Measurements from ENCODE around the gene INPP5A.

DNA sequence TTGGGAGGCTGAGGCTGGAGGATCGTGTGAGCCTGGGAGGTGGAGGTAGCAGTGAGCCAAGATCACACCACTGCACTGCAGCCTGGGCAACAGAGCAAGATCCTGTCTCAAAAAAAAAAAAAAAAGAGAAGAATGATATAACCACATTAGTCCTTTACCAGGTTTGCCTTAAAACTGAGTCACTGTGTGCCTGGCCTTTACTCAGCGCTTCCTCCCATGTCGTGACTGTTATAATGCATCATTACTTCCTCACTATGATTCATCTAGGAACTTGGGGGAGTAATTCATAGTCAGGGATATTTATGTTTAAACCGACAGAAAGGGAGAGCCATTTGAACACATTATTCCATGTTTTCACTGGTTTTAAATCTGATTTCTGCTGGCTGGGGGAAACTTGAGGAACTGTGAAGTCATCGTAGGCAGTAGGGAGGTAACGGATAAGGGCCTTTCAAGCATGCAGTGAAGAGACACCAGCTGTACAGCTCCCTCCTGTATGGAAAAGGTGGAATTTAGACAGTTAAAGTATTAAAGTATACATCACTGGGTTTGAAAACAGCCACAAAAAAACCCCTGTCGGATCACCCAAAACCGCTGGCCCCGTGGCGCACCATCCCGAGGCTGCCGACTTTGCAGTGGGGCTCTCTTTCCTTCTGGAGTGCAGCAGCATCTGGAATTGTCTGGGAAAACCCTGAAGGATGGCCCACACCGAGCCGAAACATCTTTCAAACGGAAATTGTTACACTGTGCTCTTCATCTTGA lies 128.5 kb downstream of the INPP5A start:
- TF ChIP-seq, protein P1, sequence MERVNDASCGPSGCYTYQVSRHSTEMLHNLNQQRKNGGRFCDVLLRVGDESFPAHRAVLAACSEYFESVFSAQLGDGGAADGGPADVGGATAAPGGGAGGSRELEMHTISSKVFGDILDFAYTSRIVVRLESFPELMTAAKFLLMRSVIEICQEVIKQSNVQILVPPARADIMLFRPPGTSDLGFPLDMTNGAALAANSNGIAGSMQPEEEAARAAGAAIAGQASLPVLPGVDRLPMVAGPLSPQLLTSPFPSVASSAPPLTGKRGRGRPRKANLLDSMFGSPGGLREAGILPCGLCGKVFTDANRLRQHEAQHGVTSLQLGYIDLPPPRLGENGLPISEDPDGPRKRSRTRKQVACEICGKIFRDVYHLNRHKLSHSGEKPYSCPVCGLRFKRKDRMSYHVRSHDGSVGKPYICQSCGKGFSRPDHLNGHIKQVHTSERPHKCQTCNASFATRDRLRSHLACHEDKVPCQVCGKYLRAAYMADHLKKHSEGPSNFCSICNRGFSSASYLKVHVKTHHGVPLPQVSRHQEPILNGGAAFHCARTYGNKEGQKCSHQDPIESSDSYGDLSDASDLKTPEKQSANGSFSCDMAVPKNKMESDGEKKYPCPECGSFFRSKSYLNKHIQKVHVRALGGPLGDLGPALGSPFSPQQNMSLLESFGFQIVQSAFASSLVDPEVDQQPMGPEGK (CRISPR knock-in tag; IDR thresholded peaks at IDR 0.05; ENCODE audit: borderline replicate concordance): no peak
- TF ChIP-seq ZFP3 (CRISPR knock-in tag; IDR thresholded peaks at IDR 0.05) (no peak), SNAI2 (CRISPR knock-in tag; IDR thresholded peaks at IDR 0.05) (no peak), RARB (CRISPR knock-in tag; IDR thresholded peaks at IDR 0.05) (no peak), GLIS3 (CRISPR knock-in tag; IDR thresholded peaks at IDR 0.05) (no peak), TCF4 (CRISPR knock-in tag; IDR thresholded peaks at IDR 0.05; ENCODE audit: borderline replicate concordance) (no peak), ISL1 (CRISPR knock-in tag; IDR thresholded peaks at IDR 0.05) (no peak), ZC3H10 (CRISPR knock-in tag; IDR thresholded peaks at IDR 0.05) (no peak), ZNF565 (CRISPR knock-in tag; conservative IDR thresholded peaks at IDR 0.05; ENCODE audit: low read depth) (no peak), ARNTL (CRISPR knock-in tag; IDR thresholded peaks at IDR 0.05; ENCODE audit: borderline replicate concordance, low read depth) (no peak)
- TF ChIP-seq, protein P2, sequence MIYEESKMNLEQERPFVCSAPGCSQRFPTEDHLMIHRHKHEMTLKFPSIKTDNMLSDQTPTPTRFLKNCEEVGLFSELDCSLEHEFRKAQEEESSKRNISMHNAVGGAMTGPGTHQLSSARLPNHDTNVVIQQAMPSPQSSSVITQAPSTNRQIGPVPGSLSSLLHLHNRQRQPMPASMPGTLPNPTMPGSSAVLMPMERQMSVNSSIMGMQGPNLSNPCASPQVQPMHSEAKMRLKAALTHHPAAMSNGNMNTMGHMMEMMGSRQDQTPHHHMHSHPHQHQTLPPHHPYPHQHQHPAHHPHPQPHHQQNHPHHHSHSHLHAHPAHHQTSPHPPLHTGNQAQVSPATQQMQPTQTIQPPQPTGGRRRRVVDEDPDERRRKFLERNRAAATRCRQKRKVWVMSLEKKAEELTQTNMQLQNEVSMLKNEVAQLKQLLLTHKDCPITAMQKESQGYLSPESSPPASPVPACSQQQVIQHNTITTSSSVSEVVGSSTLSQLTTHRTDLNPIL (CRISPR knock-in tag; IDR thresholded peaks at IDR 0.05; ENCODE audit: low read depth): no peak
- TF ChIP-seq, protein P3, sequence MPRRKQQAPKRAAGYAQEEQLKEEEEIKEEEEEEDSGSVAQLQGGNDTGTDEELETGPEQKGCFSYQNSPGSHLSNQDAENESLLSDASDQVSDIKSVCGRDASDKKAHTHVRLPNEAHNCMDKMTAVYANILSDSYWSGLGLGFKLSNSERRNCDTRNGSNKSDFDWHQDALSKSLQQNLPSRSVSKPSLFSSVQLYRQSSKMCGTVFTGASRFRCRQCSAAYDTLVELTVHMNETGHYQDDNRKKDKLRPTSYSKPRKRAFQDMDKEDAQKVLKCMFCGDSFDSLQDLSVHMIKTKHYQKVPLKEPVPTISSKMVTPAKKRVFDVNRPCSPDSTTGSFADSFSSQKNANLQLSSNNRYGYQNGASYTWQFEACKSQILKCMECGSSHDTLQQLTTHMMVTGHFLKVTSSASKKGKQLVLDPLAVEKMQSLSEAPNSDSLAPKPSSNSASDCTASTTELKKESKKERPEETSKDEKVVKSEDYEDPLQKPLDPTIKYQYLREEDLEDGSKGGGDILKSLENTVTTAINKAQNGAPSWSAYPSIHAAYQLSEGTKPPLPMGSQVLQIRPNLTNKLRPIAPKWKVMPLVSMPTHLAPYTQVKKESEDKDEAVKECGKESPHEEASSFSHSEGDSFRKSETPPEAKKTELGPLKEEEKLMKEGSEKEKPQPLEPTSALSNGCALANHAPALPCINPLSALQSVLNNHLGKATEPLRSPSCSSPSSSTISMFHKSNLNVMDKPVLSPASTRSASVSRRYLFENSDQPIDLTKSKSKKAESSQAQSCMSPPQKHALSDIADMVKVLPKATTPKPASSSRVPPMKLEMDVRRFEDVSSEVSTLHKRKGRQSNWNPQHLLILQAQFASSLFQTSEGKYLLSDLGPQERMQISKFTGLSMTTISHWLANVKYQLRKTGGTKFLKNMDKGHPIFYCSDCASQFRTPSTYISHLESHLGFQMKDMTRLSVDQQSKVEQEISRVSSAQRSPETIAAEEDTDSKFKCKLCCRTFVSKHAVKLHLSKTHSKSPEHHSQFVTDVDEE (CRISPR knock-in tag; IDR thresholded peaks at IDR 0.05): no peak

All from SK-N-SH treated with all-trans-retinoic acid at 6 μM for 48 hours (cell line).